Ureter (tissue), 1 donor: ENCODE measurements around the gene HP1BP3. TPM values are rescaled to one million over a fixed set of nuclear protein-coding genes. Genes with fewer than 3 reads are reported as not detected.
"Not testable (repeated sequence)": the region's sequence is repeated elsewhere in the genome, so short reads cannot be mapped to it uniquely, and the experiment has no call there.

ENCODE experiments used
- DNase-seq: peaks from one replicate; pipeline ENCODE4 v3.0.0-alpha.2; 2020; ENCODE audit warnings: low spot score
- total RNA-seq: library from RNA; stranded (reverse); gene quantifications from one replicate; pipeline ENCODE4 v1.2.4, GENCODE V29; 2023
- donor health status: DM: yes; HTN: yes; CAD: no.

HP1BP3 gene
- 186 TPM for total RNA-seq

GRCh38 chr1:20787029-20787839 is at the start of gene HP1BP3:
TSS of gene HP1BP3 (minus strand) at chr1:20787307. CDS start at chr1:20780440, 6,867 bp downstream.
- DNase-seq, result peak; percentile 83

- DNase-seq, result no peak
Observed at GRCh38 chr1:20836230-20836629, 49.1 kb upstream of the HP1BP3 start.

- DNase-seq, result no peak
Observed at GRCh38 chr1:20834780-20835179, 47.7 kb upstream of the HP1BP3 start.

- DNase-seq, result no peak
Observed at GRCh38 chr1:20834192-20834591, 47.1 kb upstream of the HP1BP3 start.

GRCh38 chr1:20830378-20830777 is 43.3 kb upstream of the HP1BP3 start:
- DNase-seq, result no peak

- no peak for DNase-seq
Observed at GRCh38 chr1:20829946-20830345, 42.8 kb upstream of the HP1BP3 start.

- DNase-seq, result no peak
Observed at GRCh38 chr1:20829531-20829930, 42.4 kb upstream of the HP1BP3 start.

GRCh38 chr1:20823845-20824244 is 36.7 kb upstream of the HP1BP3 start:
- no peak for DNase-seq

GRCh38 chr1:20821466-20821865 is 34.4 kb upstream of the HP1BP3 start:
- DNase-seq, result no peak

GRCh38 chr1:20819818-20820217 is 32.7 kb upstream of the HP1BP3 start:
- DNase-seq, result no peak

- DNase-seq, result no peak
Observed at GRCh38 chr1:20814534-20814871, 27.4 kb upstream of the HP1BP3 start.

- DNase-seq, result no peak
Observed at GRCh38 chr1:20811916-20812315, 24.8 kb upstream of the HP1BP3 start.

GRCh38 chr1:20793236-20793635 is 6.1 kb upstream of the HP1BP3 start:
- DNase-seq, result no peak

- DNase-seq, result no peak
Observed at GRCh38 chr1:20792196-20792595, 5.1 kb upstream of the HP1BP3 start.

GRCh38 chr1:20790785-20791184 is 3.7 kb upstream of the HP1BP3 start:
- no peak for DNase-seq

- not testable (repeated sequence) for DNase-seq
Observed at GRCh38 chr1:20789598-20789997, 2.5 kb upstream of the HP1BP3 start.

- DNase-seq, result no peak
Observed at GRCh38 chr1:20787840-20788795, 1.0 kb upstream of the HP1BP3 start.

- DNase-seq, result peak; percentile 96
Observed at GRCh38 chr1:20786253-20787028, 666 bp downstream of the HP1BP3 start.

- DNase-seq, result no peak
Observed at GRCh38 chr1:20785907-20786252, 1.2 kb downstream of the HP1BP3 start.

- no peak for DNase-seq
Observed at GRCh38 chr1:20775700-20776099, 11.4 kb downstream of the HP1BP3 start.

- no peak for DNase-seq
Observed at GRCh38 chr1:20771780-20772179, 15.3 kb downstream of the HP1BP3 start.
